MCF 10A (cell line): ENCODE data around the gene SLC6A7. TPM values are rescaled to one million over a fixed set of nuclear protein-coding genes. Genes with fewer than 3 reads are reported as not detected.

Experiments
- BruUV-seq: library from RNA; stranded (reverse); fragments of 400-500 nt; replicated peaks from 2 replicates; lab custom pipeline; 2021; lab: Mats Ljungman, UMichigan
- CTCF ChIA-PET: fragments of 300-600 bp; sonication (Branson Sonifier 250); formaldehyde crosslinking; extraction: SDS; loops from one replicate; lab custom pipeline; 2021; ENCODE audit warnings: antibody characterized with exemption, inconsistent platforms; lab: Yijun Ruan, JAX
- POLR2A ChIA-PET: fragments of 300-600, 350-650 bp; sonication (Branson Sonifier 250); formaldehyde crosslinking; extraction: SDS; loops from one replicate; lab custom pipeline; 2020; ENCODE audit warnings: antibody characterized with exemption, inconsistent platforms; lab: Yijun Ruan, JAX
- DNase-seq: peaks from one replicate; pipeline ENCODE4 v3.0.0-alpha.2; 2018; ENCODE audit not compliant: unreplicated experiment
- H3K27ac Mint-ChIP-seq: one replicate; pipeline ENCODE4 v1.8.0; 2022; ENCODE audit warnings: mild to moderate bottlenecking, low read depth, mixed read lengths; ENCODE audit not compliant: unreplicated experiment
- H3K27me3 Mint-ChIP-seq: one replicate; pipeline ENCODE4 v1.8.0; 2022; ENCODE audit warnings: mixed read lengths; ENCODE audit not compliant: insufficient read depth, unreplicated experiment
- H3K36me3 Mint-ChIP-seq: one replicate; pipeline ENCODE4 v1.8.0; 2022; ENCODE audit warnings: mild to moderate bottlenecking, moderate library complexity, mixed read lengths; ENCODE audit not compliant: insufficient read depth, unreplicated experiment
- H3K4me1 Mint-ChIP-seq: one replicate; pipeline ENCODE4 v1.8.0; 2022; ENCODE audit warnings: mixed read lengths; ENCODE audit not compliant: insufficient read depth, unreplicated experiment
- H3K4me3 Mint-ChIP-seq: one replicate; pipeline ENCODE4 v1.8.0; 2022; ENCODE audit warnings: mild to moderate bottlenecking, moderate library complexity, mixed read lengths; ENCODE audit not compliant: unreplicated experiment
- H3K9me3 Mint-ChIP-seq: one replicate; pipeline ENCODE4 v1.8.0; 2022; ENCODE audit warnings: mixed read lengths; ENCODE audit not compliant: unreplicated experiment
- CTCF ChIP-seq: fragments of 200-600 bp; IDR thresholded peaks from one replicate; pipeline ENCODE4 v1.8.0; 2022; ENCODE audit warnings: antibody characterized with exemption, mild to moderate bottlenecking; ENCODE audit not compliant: unreplicated experiment
- intact Hi-C: fragments of 100-400 bp; cut with micrococcal nuclease; formaldehyde crosslinking; loops from 2 replicates; pipeline ENCODE4 v1.14.1; 2022
- total RNA-seq: library from RNA; stranded (reverse); gene quantifications from 2 replicates; pipeline ENCODE4 v1.2.3, GENCODE V29; 2022

SLC6A7 gene
- total RNA-seq, 1 experiment from 2014 or later, result not detected

- BruUV-seq, result no TSS peak
- intact Hi-C loops, result no loop called here
- no peak for TF ChIP-seq CTCF
- no peak for DNase-seq
- Mint-ChIP-seq H3K4me1 (peaks cover 6% of the 10 kb centered on the region), H3K4me3 (no peak overlapping the region), H3K27me3 (no peaks in the 10 kb centered on the region), H3K36me3 (no peaks in the 10 kb centered on the region), H3K27ac (no peak overlapping the region), H3K9me3 (no peaks in the 10 kb centered on the region)
- ChIA-PET POLR2A (no interaction called here), CTCF (interaction anchor here (1.3 kb wide), 1 partner anchor 18 kb away, joined by 3 read pairs; no protein-coding TSS in a partner anchor)
Measured at GRCh38 chr5:150156027-150156368, 33.9 kb upstream of the SLC6A7 start.

GRCh38 chr5:150156540-150156939, 33.3 kb upstream of the SLC6A7 start:
- no TSS peak for BruUV-seq
- H3K4me1 Mint-ChIP-seq, result peaks cover 8% of the 10 kb centered on the region
- no peaks in the 10 kb centered on the region for H3K27me3 Mint-ChIP-seq
- H3K36me3 Mint-ChIP-seq, result no peaks in the 10 kb centered on the region
- no peaks in the 10 kb centered on the region for H3K9me3 Mint-ChIP-seq
- no peak overlapping the region for H3K4me3 Mint-ChIP-seq
- ChIA-PET CTCF (interaction anchor here (1.3 to 9.2 kb wide), 3 partner anchors 18 to 194 kb away, joined by 3 to 118 read pairs (median 26); no protein-coding TSS in a partner anchor), POLR2A (interaction anchor here (1.2 kb wide), 1 partner anchor 22 kb away, joined by 3 read pairs; no protein-coding TSS in a partner anchor)
- intact Hi-C loops, result no loop called here
- DNase-seq, result no peak
- no peak for TF ChIP-seq CTCF
- H3K27ac Mint-ChIP-seq, result no peak overlapping the region

- POLR2A ChIA-PET, result interaction anchor here (1.2 kb wide), 1 partner anchor 23 kb away, joined by 3 read pairs; no protein-coding TSS in a partner anchor
- no peak overlapping the region for H3K27ac Mint-ChIP-seq
- no TSS peak for BruUV-seq
Measured at GRCh38 chr5:150157168-150157567, 32.7 kb upstream of the SLC6A7 start.

More at GRCh38 chr5:150157168-150157567, 32.7 kb upstream of the SLC6A7 start:
- H3K9me3 Mint-ChIP-seq, result no peaks in the 10 kb centered on the region
- TF ChIP-seq CTCF, result no peak
- intact Hi-C loops, result no loop called here
- H3K27me3 Mint-ChIP-seq, result no peaks in the 10 kb centered on the region
- DNase-seq, result no peak
- no peaks in the 10 kb centered on the region for H3K36me3 Mint-ChIP-seq
- CTCF ChIA-PET, result interaction anchor here (0.5 to 9.2 kb wide), 7 partner anchors 17 to 193 kb away, joined by 3 to 118 read pairs (median 7); no protein-coding TSS in a partner anchor
- peaks cover 10% of the 10 kb centered on the region for H3K4me1 Mint-ChIP-seq
- no peak overlapping the region for H3K4me3 Mint-ChIP-seq
